K562 (cell line): ENCODE data around the gene GLP1R. TPM values are rescaled to one million over a fixed set of nuclear protein-coding genes. Genes with fewer than 3 reads are reported as not detected.

Experiments used
- HNRNPLL ChIP-seq: fragments of 200-400 bp; formaldehyde crosslinking; IDR thresholded peaks from 2 replicates; pipeline ENCODE4 v1.6.1; 2017; ENCODE audit warnings: low read length, low read depth, mild to moderate bottlenecking; ENCODE audit not compliant: poor library complexity, severe bottlenecking
- MCM5 ChIP-seq: fragments of 450-650 bp; IDR thresholded peaks from 2 replicates; pipeline ENCODE4 v1.6.1; 2016; ENCODE audit warnings: low read depth
- PTTG1 ChIP-seq: fragments of 450-650 bp; IDR thresholded peaks from 2 replicates; pipeline ENCODE4 v1.6.1; 2016; ENCODE audit warnings: low read depth, mild to moderate bottlenecking, missing genetic modification characterization, missing compliant biosample characterization
- SIX5 ChIP-seq, 2 experiments: IDR thresholded peaks; 2 replicates each; pipeline ENCODE4 v1.6.1; 2011; ENCODE audit warnings: low read length in 2 of 2, borderline replicate concordance in 1 of 2, low read depth in 1 of 2, mild to moderate bottlenecking in 1 of 2, moderate library complexity in 1 of 2; ENCODE audit not compliant: insufficient read depth in 1 of 2
- ZNF444 ChIP-seq: fragments of 250-450 bp; sonication (Bioruptor Pico); IDR thresholded peaks from 2 replicates; pipeline ENCODE4 v1.4.0; 2020; ENCODE audit warnings: mild to moderate bottlenecking, moderate library complexity
- polyA plus RNA-seq, 8 experiments: library from polyadenylated mRNA; depleted of rRNA in 4 of 8; stranded (reverse) in 5 of 8; unstranded in 3 of 8; fragments of >200 nt; fragmentation: Nextera tagmentation in 2 of 8; fragmentation: Illumina TruSeq in 1 of 8; extraction: Ambion mirVana in 2 of 8; extraction: Trizol in 1 of 8; gene quantifications; 2 replicates each; pipeline versions ENCODE4 v1.2.1 to v1.2.3, GENCODE V29; 2011 to 2014; ENCODE audit warnings: inconsistent platforms in 1 of 8, missing spikeins in 1 of 8
- total RNA-seq, 7 experiments: library from RNA; depleted of rRNA in 6 of 7; stranded (reverse); fragments of >200 nt in 6 of 7; fragmentation: Illumina TruSeq in 2 of 7; extraction: Trizol in 2 of 7; gene quantifications; 2 replicates each; pipeline versions ENCODE4 v1.2.1 to v1.2.3, GENCODE V29; 2011 to 2021; ENCODE audit warnings: low replicate concordance in 1 of 7
- TF ChIP-seq, protein P1 (sequence below): fragments of 450-650 bp; IDR thresholded peaks from 2 replicates; pipeline ENCODE4 v1.6.1; 2018; ENCODE audit not compliant: partially characterized antibody

The GLP1R gene
- total and polyA plus RNA-seq, 9 of the 15 experiments (the other 6 are each of a cell fraction or from before 2014, with no cell fraction given), result not detected

DNA sequence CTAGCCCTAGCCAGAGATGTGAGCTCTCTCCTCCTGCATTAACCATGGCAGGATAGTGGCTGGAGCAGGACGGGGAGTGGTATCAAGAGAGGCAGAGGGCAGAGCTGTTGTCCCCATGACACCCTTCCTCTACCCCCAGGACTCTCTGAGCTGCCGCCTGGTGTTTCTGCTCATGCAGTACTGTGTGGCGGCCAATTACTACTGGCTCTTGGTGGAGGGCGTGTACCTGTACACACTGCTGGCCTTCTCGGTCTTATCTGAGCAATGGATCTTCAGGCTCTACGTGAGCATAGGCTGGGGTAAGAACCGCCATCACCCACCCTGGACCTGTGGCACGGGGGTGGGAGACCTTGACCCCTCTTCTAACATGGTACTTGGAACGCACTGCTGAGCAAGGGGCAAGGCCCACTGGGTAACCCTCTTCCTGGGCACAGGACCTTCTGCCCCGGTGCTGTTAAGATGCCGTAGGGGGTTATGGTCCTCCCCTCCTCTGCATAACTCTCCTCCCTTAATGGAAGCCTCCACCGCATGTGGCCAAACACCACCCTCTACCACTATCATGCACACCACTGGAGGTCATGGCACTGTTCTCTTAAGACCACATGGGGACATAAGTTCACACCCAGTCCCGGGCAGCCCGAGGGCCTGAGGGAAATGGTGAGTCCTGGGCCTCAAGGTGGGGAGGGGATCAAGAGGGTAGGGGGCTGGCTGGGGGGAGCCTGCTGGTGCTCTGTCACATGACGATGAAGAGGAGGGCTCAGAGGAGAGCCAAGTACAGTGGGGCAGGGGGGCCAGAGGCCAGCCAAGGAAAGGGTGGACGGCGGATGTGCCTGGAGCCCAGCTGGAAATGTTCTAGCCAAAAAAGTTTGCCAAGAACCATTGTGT, 25.1 kb downstream of the GLP1R start (continued):
- TF ChIP-seq, protein P1, sequence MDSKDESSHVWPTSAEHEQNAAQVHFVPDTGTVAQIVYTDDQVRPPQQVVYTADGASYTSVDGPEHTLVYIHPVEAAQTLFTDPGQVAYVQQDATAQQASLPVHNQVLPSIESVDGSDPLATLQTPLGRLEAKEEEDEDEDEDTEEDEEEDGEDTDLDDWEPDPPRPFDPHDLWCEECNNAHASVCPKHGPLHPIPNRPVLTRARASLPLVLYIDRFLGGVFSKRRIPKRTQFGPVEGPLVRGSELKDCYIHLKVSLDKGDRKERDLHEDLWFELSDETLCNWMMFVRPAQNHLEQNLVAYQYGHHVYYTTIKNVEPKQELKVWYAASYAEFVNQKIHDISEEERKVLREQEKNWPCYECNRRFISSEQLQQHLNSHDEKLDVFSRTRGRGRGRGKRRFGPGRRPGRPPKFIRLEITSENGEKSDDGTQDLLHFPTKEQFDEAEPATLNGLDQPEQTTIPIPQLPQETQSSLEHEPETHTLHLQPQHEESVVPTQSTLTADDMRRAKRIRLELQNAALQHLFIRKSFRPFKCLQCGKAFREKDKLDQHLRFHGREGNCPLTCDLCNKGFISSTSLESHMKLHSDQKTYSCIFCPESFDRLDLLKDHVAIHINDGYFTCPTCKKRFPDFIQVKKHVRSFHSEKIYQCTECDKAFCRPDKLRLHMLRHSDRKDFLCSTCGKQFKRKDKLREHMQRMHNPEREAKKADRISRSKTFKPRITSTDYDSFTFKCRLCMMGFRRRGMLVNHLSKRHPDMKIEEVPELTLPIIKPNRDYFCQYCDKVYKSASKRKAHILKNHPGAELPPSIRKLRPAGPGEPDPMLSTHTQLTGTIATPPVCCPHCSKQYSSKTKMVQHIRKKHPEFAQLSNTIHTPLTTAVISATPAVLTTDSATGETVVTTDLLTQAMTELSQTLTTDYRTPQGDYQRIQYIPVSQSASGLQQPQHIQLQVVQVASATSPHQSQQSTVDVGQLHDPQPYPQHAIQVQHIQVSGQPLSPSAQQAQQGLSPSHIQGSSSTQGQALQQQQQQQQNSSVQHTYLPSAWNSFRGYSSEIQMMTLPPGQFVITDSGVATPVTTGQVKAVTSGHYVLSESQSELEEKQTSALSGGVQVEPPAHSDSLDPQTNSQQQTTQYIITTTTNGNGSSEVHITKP, result no peak
- no peak for TF ChIP-seq ZNF444 (CRISPR knock-in tag)
- no peak for TF ChIP-seq MCM5
- no peak for TF ChIP-seq PTTG1 (tag)
- TF ChIP-seq SIX5 (IDR thresholded peaks at IDR 0.05; ENCODE audit: borderline replicate concordance in 1 of 2, insufficient read depth in 1 of 2, low read depth in 1 of 2, low read length in 2 of 2), result no peak
- TF ChIP-seq HNRNPLL, result no peak
- TF ChIP-seq, all 486 proteins: peak for 0
